Gastroesophageal sphincter (tissue), 4 donors: ENCODE results near the gene MYO5A. TPM values are rescaled to one million over a fixed set of nuclear protein-coding genes. Genes with fewer than 3 reads are reported as not detected.
"Not testable (repeated sequence)": the region's sequence is repeated elsewhere in the genome, so short reads cannot be mapped to it uniquely, and the experiment has no call there.

Source experiments
- ATAC-seq: fragments of 150-250 bp; one replicate; pipeline ENCODE4 v1.9.1; 2016; ENCODE audit warnings: mild to moderate bottlenecking, moderate library complexity
- H3K27ac ChIP-seq, 4 donors: fragments of 200-600 bp; sonication (generic) in 3 of 4; 1 replicate in 3 of 4; 2 replicates in 1 of 4; pipeline ENCODE4 v1.5.1; 2016 to 2019
- H3K27me3 ChIP-seq: fragments of 200-600 bp; sonication (generic); one replicate; pipeline ENCODE4 v1.5.1; 2019
- H3K36me3 ChIP-seq, 2 donors: fragments of 200-600 bp; sonication (generic); one replicate each; pipeline ENCODE4 v1.5.1; 2019; ENCODE audit warnings: control low read depth in 1 of 2
- H3K4me1 ChIP-seq, 3 donors: fragments of 200-600 bp; sonication (generic); 1 replicate in 2 of 3; 2 replicates in 1 of 3; pipeline ENCODE4 v1.5.1; 2016 to 2019; ENCODE audit warnings: control low read depth in 2 of 3
- H3K4me3 ChIP-seq, 2 donors: fragments of 200-600 bp; sonication (generic); one replicate each; pipeline ENCODE4 v1.5.1; 2019; ENCODE audit warnings: mild to moderate bottlenecking in 1 of 2, moderate library complexity in 1 of 2
- H3K9me3 ChIP-seq, 3 donors: fragments of 200-600 bp; sonication (generic); one replicate each; pipeline ENCODE4 v1.5.1; 2017 to 2019; ENCODE audit warnings: control low read depth in 2 of 3
- EP300 ChIP-seq: sonication (generic); formaldehyde crosslinking; IDR thresholded peaks from one replicate; pipeline ENCODE4 v1.6.1; 2017; ENCODE audit warnings: antibody characterized with exemption, mild to moderate bottlenecking
- POLR2A ChIP-seq, 2 donors: fragments of 450-650 bp; IDR thresholded peaks; one replicate each; pipeline ENCODE4 v1.6.1; 2017; ENCODE audit warnings: antibody characterized with exemption in 2 of 2, mild to moderate bottlenecking in 2 of 2, moderate library complexity in 1 of 2
- POLR2AphosphoS5 ChIP-seq: sonication (generic); formaldehyde crosslinking; IDR thresholded peaks from one replicate; pipeline ENCODE4 v1.6.1; 2017; ENCODE audit warnings: antibody characterized with exemption
- WGBS, 2 donors: methylation state at CpG; one replicate each; pipeline ENCODE4 v1.1.5; 2018; ENCODE audit warnings: low coverage in 1 of 2; 5-methylcytosine and 5-hydroxymethylcytosine counted together
- total RNA-seq, 4 donors: library from RNA; depleted of rRNA; stranded (reverse); fragments of >200 nt; gene quantifications; one replicate each; pipeline ENCODE4 v1.1.0, GENCODE V29; 2016
- TF ChIP-seq, protein P1 (sequence below), 4 experiments: fragments of 200-600 bp in 2 of 4; fragments of 450-650 bp in 2 of 4; sonication (generic) in 1 of 4; IDR thresholded peaks; one replicate each; pipeline ENCODE4 v1.5.1; 2017 to 2019; ENCODE audit warnings: antibody characterized with exemption in 4 of 4, mild to moderate bottlenecking in 2 of 4, moderate library complexity in 2 of 4

MYO5A gene
- total RNA-seq, 4 donors from 2014 or later = 24.3 to 41.9 (median 31.2) TPM

DNA sequence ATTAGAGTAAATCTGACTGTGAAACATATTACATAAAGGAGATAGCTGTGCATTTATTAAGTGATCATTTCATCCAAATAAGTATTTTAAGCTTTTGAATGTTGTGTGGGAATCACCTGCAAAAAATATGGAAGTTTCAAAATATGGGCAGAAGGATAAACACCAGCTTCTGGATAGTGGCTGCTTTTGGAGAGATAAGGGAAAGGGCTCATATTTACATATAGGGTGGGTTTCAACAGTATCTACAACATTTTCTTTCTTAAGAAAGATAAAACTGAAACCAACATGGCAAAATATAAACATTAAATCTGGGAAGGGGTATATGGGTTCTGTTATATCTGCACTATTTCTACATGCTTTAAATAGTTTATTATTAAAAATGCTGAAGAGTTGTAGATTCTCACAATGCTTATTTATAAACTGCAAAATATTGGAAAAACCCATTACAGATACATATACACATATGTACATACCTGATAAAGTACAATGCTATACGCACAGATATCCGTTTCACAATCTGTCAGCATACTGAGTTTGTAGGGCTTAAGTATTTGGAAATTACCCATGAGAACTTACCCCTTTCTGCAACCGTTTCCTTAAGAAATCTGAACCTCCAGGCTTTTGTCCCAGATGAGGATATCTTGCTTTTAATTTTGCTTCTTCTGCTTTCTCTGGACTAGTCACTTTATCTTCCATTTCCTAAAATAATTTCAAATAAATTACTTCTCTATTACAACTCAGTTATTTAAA, 28.0 kb upstream of the MYO5A start:
- Histone ChIP-seq H3K9me3 (no peaks in the 10 kb centered on the region), H3K4me1 (peaks cover 12 to 83% (median 17%) of the 10 kb centered on the region in 3 donors), H3K36me3 (peaks cover 0 to 28% of the 10 kb centered on the region in 2 donors), H3K27me3 (no peaks in the 10 kb centered on the region), H3K4me3 (no peak overlapping the region), H3K27ac (no peak overlapping the region)
- TF ChIP-seq POLR2AphosphoS5 = no peak
- TF ChIP-seq, protein P1, sequence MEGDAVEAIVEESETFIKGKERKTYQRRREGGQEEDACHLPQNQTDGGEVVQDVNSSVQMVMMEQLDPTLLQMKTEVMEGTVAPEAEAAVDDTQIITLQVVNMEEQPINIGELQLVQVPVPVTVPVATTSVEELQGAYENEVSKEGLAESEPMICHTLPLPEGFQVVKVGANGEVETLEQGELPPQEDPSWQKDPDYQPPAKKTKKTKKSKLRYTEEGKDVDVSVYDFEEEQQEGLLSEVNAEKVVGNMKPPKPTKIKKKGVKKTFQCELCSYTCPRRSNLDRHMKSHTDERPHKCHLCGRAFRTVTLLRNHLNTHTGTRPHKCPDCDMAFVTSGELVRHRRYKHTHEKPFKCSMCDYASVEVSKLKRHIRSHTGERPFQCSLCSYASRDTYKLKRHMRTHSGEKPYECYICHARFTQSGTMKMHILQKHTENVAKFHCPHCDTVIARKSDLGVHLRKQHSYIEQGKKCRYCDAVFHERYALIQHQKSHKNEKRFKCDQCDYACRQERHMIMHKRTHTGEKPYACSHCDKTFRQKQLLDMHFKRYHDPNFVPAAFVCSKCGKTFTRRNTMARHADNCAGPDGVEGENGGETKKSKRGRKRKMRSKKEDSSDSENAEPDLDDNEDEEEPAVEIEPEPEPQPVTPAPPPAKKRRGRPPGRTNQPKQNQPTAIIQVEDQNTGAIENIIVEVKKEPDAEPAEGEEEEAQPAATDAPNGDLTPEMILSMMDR (IDR thresholded peaks at IDR 0.05) = no peak
- TF ChIP-seq POLR2A (IDR thresholded peaks at IDR 0.05) = no peak
- no peak for TF ChIP-seq EP300
- 56 to 64% methylated on average over 3 of the region's 3 CpGs for WGBS, 2 donors
- ATAC-seq = no peak

DNA sequence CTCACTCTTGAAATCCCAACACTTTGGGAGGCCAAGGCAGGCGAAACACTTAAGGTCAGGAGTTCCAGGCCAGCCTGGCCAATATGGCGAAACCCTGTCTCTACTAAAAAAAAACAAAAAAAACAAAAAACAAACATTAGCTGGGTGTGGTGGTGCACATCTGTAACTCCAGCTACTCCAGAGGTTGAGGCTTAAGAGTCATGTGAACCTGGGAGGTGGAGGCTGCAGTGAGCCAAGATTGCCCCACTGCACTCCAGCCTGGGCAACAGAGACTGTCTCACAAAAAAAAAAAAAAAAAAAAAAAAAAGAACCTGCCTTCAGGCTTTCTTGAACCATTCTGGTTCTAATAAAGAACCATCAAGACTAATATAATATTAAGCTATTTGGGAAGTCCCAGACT, 23.6 kb upstream of the MYO5A start:
- H3K27me3 ChIP-seq = no peaks in the 10 kb centered on the region
- peaks cover 4 to 40% (median 6%) of the 10 kb centered on the region in 3 donors for H3K4me1 ChIP-seq
- H3K9me3 ChIP-seq = no peaks in the 10 kb centered on the region
- TF ChIP-seq POLR2A (IDR thresholded peaks at IDR 0.05) (no peak), EP300 (no peak), POLR2AphosphoS5 (no peak)
- TF ChIP-seq, protein P1 (IDR thresholded peaks at IDR 0.05) = no peak
- WGBS, 2 donors = 50% methylated on average over 2 of the region's 2 CpGs; no CpG with 5 or more reads in 1 of the 2 donors
- no peak overlapping the region for H3K27ac ChIP-seq
- no peak for ATAC-seq
- no peak overlapping the region for H3K4me3 ChIP-seq
- H3K36me3 ChIP-seq = peaks cover 0 to 67% of the 10 kb centered on the region in 2 donors

DNA sequence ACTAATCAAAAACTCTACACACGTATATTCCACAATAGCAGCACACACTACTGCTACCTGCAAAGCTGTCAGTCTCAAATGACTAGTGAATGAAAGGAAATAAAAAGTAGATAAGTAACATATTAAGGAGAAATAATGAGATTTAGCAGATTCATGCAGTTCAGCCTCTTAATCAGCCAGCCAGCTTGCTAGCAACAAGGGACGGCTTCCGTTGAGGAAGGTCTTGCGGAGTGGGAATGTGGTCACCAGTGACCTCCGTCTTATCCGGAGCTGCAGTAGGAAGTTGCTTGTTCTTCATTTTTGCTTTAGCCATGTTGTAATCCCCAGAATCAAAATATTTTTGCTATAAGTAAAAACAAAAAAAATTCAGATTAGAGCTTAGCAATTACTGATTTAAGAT, 23.1 kb upstream of the MYO5A start:
- Histone ChIP-seq H3K36me3 (peaks cover 0 to 73% of the 10 kb centered on the region in 2 donors), H3K4me1 (peaks cover 2 to 34% (median 5%) of the 10 kb centered on the region in 3 donors), H3K27me3 (no peaks in the 10 kb centered on the region), H3K4me3 (no peak overlapping the region), H3K9me3 (no peaks in the 10 kb centered on the region), H3K27ac (no peak overlapping the region)
- WGBS, 2 donors = 85 to 91% methylated on average over 6 of the region's 6 CpGs
- TF ChIP-seq, protein P1 (IDR thresholded peaks at IDR 0.05) = no peak
- TF ChIP-seq POLR2AphosphoS5 = no peak
- TF ChIP-seq EP300 = no peak
- TF ChIP-seq POLR2A (IDR thresholded peaks at IDR 0.05) = no peak
- ATAC-seq = no peak

DNA sequence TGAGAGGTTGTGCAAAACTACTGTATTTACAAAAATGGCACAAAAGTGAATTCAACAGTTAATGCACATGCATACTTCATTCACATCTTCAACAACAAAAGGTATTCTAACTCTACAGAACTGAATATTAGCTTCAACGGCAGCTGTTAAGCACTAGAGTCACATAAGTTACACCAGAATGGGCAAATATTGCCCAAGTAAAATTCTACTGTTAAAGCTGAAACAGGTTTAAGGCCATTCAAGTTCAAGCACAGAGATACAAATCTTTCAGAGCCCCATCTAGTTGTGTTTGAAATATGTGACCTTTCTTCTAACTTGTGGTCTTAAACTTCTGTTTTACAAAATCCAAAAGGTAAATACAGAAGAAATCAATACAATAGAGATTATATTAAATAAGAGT, 22.5 kb upstream of the MYO5A start:
- H3K9me3 ChIP-seq, H3K4me3 ChIP-seq, H3K27me3 ChIP-seq, H3K27ac ChIP-seq, ATAC-seq: not testable (repeated sequence)
- Histone ChIP-seq H3K4me1 (peaks cover 0 to 28% (median 3%) of the 10 kb centered on the region in 3 donors), H3K36me3 (peaks cover 0 to 75% of the 10 kb centered on the region in 2 donors)
- WGBS, 2 donors = 83 to 94% methylated on average over 1 of the region's 1 CpG

DNA sequence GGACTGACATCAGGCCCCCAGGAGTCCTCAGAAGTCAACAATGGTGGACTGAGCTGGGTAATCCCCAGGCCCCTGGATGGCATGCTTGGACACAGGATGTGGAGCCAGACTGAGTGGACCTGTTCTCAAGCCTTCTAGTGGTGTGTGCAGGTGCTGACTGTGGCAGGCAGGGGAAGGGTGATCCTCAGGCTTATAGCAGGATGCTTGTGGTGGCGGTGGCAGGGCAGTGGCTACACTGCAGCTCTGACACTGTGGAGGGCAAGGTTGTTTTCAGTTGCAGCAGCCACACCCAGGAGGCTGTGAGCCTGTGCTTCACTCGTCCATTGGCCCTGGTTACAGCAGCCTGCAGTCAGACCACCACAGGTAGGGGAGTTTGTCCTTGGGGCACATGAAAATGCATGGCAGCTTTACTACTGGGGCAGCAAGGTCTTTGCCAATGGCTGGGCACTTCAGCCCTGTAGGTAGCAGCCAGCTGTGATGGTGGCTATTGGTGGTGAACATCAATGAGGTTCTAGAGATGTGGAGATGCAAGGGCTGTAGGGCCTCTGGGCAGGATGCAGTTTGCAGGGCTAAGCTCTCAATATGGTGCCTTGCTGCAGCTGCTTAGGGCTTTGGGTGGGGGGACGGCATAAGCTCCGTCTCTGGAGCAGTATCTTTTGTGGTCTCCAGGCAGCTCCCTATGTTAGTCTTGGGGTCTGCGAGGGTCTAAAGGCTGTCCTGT, 17.5 kb upstream of the MYO5A start:
- H3K9me3 ChIP-seq = no peaks in the 10 kb centered on the region
- H3K4me3 ChIP-seq = no peak overlapping the region
- TF ChIP-seq, protein P1 (IDR thresholded peaks at IDR 0.05) = no peak
- TF ChIP-seq POLR2A (IDR thresholded peaks at IDR 0.05) (no peak), POLR2AphosphoS5 (no peak), EP300 (no peak)
- peaks cover 0 to 54% of the 10 kb centered on the region in 2 donors for H3K36me3 ChIP-seq
- no peak for ATAC-seq
- H3K4me1 ChIP-seq = no peaks in the 10 kb centered on the region
- no peak overlapping the region for H3K27ac ChIP-seq
- H3K27me3 ChIP-seq = no peaks in the 10 kb centered on the region
- WGBS, 2 donors = 82% methylated on average over 2 of the region's 5 CpGs; no CpG with 5 or more reads in 1 of the 2 donors
